RWPE1 (cell line): ENCODE results near the gene ITGAL.

Experiments
- CTCF ChIA-PET: fragments of 350-600 bp; sonication (Branson Sonifier 250); formaldehyde crosslinking; extraction: SDS; loops from one replicate; lab custom pipeline; 2021; lab: Yijun Ruan, JAX
- POLR2A ChIA-PET: fragments of 400-600 bp; formaldehyde crosslinking; extraction: SDS; loops from one replicate; lab custom pipeline; 2020; ENCODE audit warnings: antibody characterized with exemption; ENCODE audit not compliant: low non-redundant PET; lab: Yijun Ruan, JAX
- DNase-seq: peaks from one replicate; pipeline ENCODE4 v3.0.0; 2012; ENCODE audit warnings: low spot score
- H3K27ac ChIP-seq: fragments of 450-650 bp; 2 replicates; pipeline ENCODE4 v1.5.1; 2017
- CTCF ChIP-seq: fragments of 450-650 bp; conservative IDR thresholded peaks from 2 replicates; pipeline ENCODE4 v1.5.1; 2017; ENCODE audit warnings: low read depth, mild to moderate bottlenecking

The ITGAL gene

GRCh38 chr16:30571445-30572322 is 99.1 kb downstream of the ITGAL start, which contains the start of gene ZNF688:
TSS of gene ZNF688 (minus strand) at chr16:30571714. CDS start at chr16:30571629, 85 bp downstream.
- no peak for TF ChIP-seq CTCF
- ChIA-PET CTCF (interaction anchor here (0.5 to 1.0 kb wide), 5 partner anchors 13 to 162 kb away, joined by 3 to 5 read pairs (median 3); partner anchors contain the start of gene ZNF764), POLR2A (interaction anchor here (0.5 to 1.5 kb wide), 5 partner anchors 15 to 142 kb away, joined by 3 read pairs; partner anchors contain the start of gene DCTPP1)
- DNase-seq = peak; percentile 87
- H3K27ac ChIP-seq = peak within 1 kb of the TSS; percentile 95
